Endothelial cell of umbilical vein (primary cell): Measurements from ENCODE around the gene R3HDM2. TPM values are rescaled to one million over a fixed set of nuclear protein-coding genes. Genes with fewer than 3 reads are reported as not detected.
A peak's percentile ranks its signal among the peaks of the same experiment; 100 is the strongest.

Experiments used
- BruUV-seq: library from RNA; stranded (reverse); fragments of 400-500 nt; replicated peaks from 2 replicates; lab custom pipeline; 2021; lab: Mats Ljungman, UMichigan
- CTCF ChIA-PET: fragments of 300-600, 350-600 bp; sonication (Branson Sonifier 250); formaldehyde crosslinking; loops from one replicate; lab custom pipeline; 2021; ENCODE audit warnings: antibody characterized with exemption, inconsistent platforms; lab: Charles Lee
- POLR2A ChIA-PET: fragments of 300-600, 350-600 bp; sonication (Branson Sonifier 250); formaldehyde crosslinking; loops from one replicate; lab custom pipeline; 2021; ENCODE audit warnings: antibody characterized with exemption, inconsistent platforms; lab: Charles Lee
- DNase-seq: peaks from one replicate; pipeline ENCODE4 v3.0.0-alpha.2; 2011; ENCODE audit warnings: low read depth, low spot score
- FAIRE-seq: peaks from 2 replicates; lab custom pipeline; 2011; peaks lifted over from hg19 to GRCh38; lab: Jason Lieb, UNC
- H2AFZ ChIP-seq: 2 replicates; pipeline ENCODE4 v1.6.0; 2012; ENCODE audit warnings: low read depth, low read length, control low read depth, inconsistent platforms
- H3K27ac ChIP-seq: 2 replicates; pipeline ENCODE4 v1.5.1; 2011; ENCODE audit warnings: low read depth, mild to moderate bottlenecking, control low read depth, low read length, moderate library complexity; ENCODE audit not compliant: insufficient read depth
- H3K27me3 ChIP-seq, 2 experiments: 2 replicates each; pipeline versions ENCODE4 v1.6.0 to v1.6.1; 2011; ENCODE audit warnings: low read length in 2 of 2, mixed read lengths in 1 of 2; ENCODE audit not compliant: control insufficient read depth in 2 of 2, insufficient read depth in 2 of 2
- H3K36me3 ChIP-seq, 2 experiments: 2 replicates in 1 of 2; 3 replicates in 1 of 2; pipeline ENCODE4 v1.5.1; 2011; ENCODE audit warnings: low read length in 2 of 2, mild to moderate bottlenecking in 1 of 2, moderate library complexity in 1 of 2; ENCODE audit not compliant: control insufficient read depth in 2 of 2, insufficient read depth in 2 of 2; ENCODE audit errors: extremely low read depth in 1 of 2
- H3K4me1 ChIP-seq: 3 replicates; pipeline ENCODE4 v1.5.1; 2011; ENCODE audit warnings: mild to moderate bottlenecking, low read length; ENCODE audit not compliant: control insufficient read depth, insufficient read depth; ENCODE audit errors: extremely low read depth
- H3K4me2 ChIP-seq: 2 replicates; pipeline ENCODE4 v1.6.1; 2011; ENCODE audit warnings: low read length, control low read depth, mixed read lengths; ENCODE audit not compliant: insufficient read depth
- H3K4me3 ChIP-seq, 3 experiments: fragments of 200-600 bp in 1 of 3; sonication (generic), shearing (Covaris generic) in 1 of 3; replicated peaks in 1 of 3; 2 replicates each; pipeline ENCODE4 v1.5.1; 2011 to 2016; ENCODE audit warnings: control low read depth in 3 of 3, low read length in 3 of 3, mild to moderate bottlenecking in 2 of 3, inconsistent platforms in 1 of 3, low read depth in 1 of 3, moderate library complexity in 1 of 3; ENCODE audit not compliant: insufficient read depth in 1 of 3
- H3K79me2 ChIP-seq: 2 replicates; pipeline ENCODE4 v1.6.0; 2012; ENCODE audit warnings: low read length, inconsistent platforms; ENCODE audit not compliant: control insufficient read depth, insufficient read depth
- H3K9ac ChIP-seq: replicated peaks from 2 replicates; pipeline ENCODE3; 2011; ENCODE audit warnings: low read length, control low read depth; ENCODE audit not compliant: insufficient read depth; ENCODE audit errors: extremely low read depth
- H3K9me1 ChIP-seq: replicated peaks from 3 replicates; pipeline ENCODE4 v1.6.0; 2011; ENCODE audit warnings: mild to moderate bottlenecking, low read length; ENCODE audit not compliant: control insufficient read depth, insufficient read depth; ENCODE audit errors: extremely low read depth
- H3K9me3 ChIP-seq: replicated peaks from 2 replicates; pipeline ENCODE4 v1.5.1; 2012; ENCODE audit warnings: low read length, inconsistent platforms; ENCODE audit not compliant: control insufficient read depth, insufficient read depth
- H4K20me1 ChIP-seq: replicated peaks from 2 replicates; pipeline ENCODE3; 2011; ENCODE audit warnings: mild to moderate bottlenecking, low read length; ENCODE audit not compliant: control insufficient read depth, insufficient read depth; ENCODE audit errors: extremely low read depth
- EZH2 ChIP-seq: IDR thresholded peaks from 2 replicates; pipeline ENCODE4 v1.6.1; 2012; ENCODE audit warnings: borderline replicate concordance, low read depth, mild to moderate bottlenecking, moderate library complexity, low read length, inconsistent platforms; ENCODE audit not compliant: severe bottlenecking
- FOS ChIP-seq: IDR thresholded peaks from 2 replicates; pipeline ENCODE4 v1.6.1; 2011; ENCODE audit warnings: mild to moderate bottlenecking, low read length, moderate library complexity, borderline replicate concordance; ENCODE audit not compliant: insufficient read depth
- GATA2 ChIP-seq: IDR thresholded peaks from 2 replicates; pipeline ENCODE4 v1.7.0; 2011; ENCODE audit warnings: low read depth, mild to moderate bottlenecking, moderate library complexity, mixed read lengths, low read length; ENCODE audit not compliant: insufficient read length, insufficient read depth
- MYC ChIP-seq: IDR thresholded peaks from one replicate; pipeline ENCODE4 v1.6.1; 2011; ENCODE audit warnings: mild to moderate bottlenecking, low read depth, low read length
- dilution Hi-C: fragments of 300-500 bp; cut with MboI; formaldehyde crosslinking; loops from one replicate; pipeline ENCODE4 v1.15.0; 2019; ENCODE audit warnings: low sequenced_read_pairs; ENCODE audit not compliant: extremely low pct_ligation_motif_present
- intact Hi-C: fragments of 100-400 bp; cut with micrococcal nuclease; formaldehyde crosslinking; loops from one replicate; pipeline ENCODE4 v1.10.0; 2022
- polyA plus RNA-seq, 4 experiments: library from polyadenylated mRNA; depleted of rRNA in 3 of 4; stranded (reverse) in 3 of 4; unstranded in 1 of 4; fragments of >200 nt; gene quantifications; 2 replicates each; pipeline versions ENCODE4 v1.2.1 to v1.2.3, GENCODE V29; 2011 to 2012; ENCODE audit warnings: missing spikeins in 1 of 4
- total RNA-seq: library from RNA; stranded (reverse); gene quantifications from 2 replicates; pipeline ENCODE4 v1.2.3, GENCODE V29; 2021
- TF ChIP-seq, protein P1 (sequence below), 2 donors: IDR thresholded peaks; 1 replicate in 1 of 2; 2 replicates in 1 of 2; pipeline ENCODE4 v1.5.1; 2011; ENCODE audit warnings: low read length in 2 of 2, mild to moderate bottlenecking in 2 of 2, moderate library complexity in 2 of 2, control low read depth in 1 of 2, inconsistent platforms in 1 of 2, low read depth in 1 of 2; ENCODE audit not compliant: insufficient read depth in 1 of 2; ENCODE audit errors: extremely low read depth in 1 of 2

Gene R3HDM2
- total and polyA plus RNA-seq, 2 donors (not counting 3 experiments of a cell fraction or from before 2014, with no cell fraction given): 26.1 to 31.3 TPM

- Histone ChIP-seq H2AFZ (peak overlapping the region; percentile 47), H3K4me2 (peak overlapping the region; percentile 2), H3K4me1 (peaks cover 12% of the 10 kb centered on the region), H3K9me3 (no peaks in the 10 kb centered on the region), H3K79me2 (no peaks in the 10 kb centered on the region), H3K9ac (no peak overlapping the region), H3K4me3 (peak overlapping the region in 1 of 3 experiments; percentile 3), H3K27me3 (peaks cover 48 to 63% of the 10 kb centered on the region in 2 experiments), H3K36me3 (no peaks in the 10 kb centered on the region), H3K27ac (no peak overlapping the region), H4K20me1 (no peaks in the 10 kb centered on the region), H3K9me1 (no peaks in the 10 kb centered on the region)
- BruUV-seq: no TSS peak
- FAIRE-seq: no peak
- dilution Hi-C loops: no loop called here
- ChIA-PET CTCF (interaction anchor here (1.0 to 2.8 kb wide), 5 partner anchors 10 to 107 kb away, joined by 3 to 18 read pairs (median 4); partner anchors contain the start of gene GLI1), POLR2A (no interaction called here)
- intact Hi-C loops: no loop called here
- TF ChIP-seq GATA2 (no peak), EZH2 (peak; percentile 66), FOS (no peak), MYC (no peak)
- TF ChIP-seq, protein P1, sequence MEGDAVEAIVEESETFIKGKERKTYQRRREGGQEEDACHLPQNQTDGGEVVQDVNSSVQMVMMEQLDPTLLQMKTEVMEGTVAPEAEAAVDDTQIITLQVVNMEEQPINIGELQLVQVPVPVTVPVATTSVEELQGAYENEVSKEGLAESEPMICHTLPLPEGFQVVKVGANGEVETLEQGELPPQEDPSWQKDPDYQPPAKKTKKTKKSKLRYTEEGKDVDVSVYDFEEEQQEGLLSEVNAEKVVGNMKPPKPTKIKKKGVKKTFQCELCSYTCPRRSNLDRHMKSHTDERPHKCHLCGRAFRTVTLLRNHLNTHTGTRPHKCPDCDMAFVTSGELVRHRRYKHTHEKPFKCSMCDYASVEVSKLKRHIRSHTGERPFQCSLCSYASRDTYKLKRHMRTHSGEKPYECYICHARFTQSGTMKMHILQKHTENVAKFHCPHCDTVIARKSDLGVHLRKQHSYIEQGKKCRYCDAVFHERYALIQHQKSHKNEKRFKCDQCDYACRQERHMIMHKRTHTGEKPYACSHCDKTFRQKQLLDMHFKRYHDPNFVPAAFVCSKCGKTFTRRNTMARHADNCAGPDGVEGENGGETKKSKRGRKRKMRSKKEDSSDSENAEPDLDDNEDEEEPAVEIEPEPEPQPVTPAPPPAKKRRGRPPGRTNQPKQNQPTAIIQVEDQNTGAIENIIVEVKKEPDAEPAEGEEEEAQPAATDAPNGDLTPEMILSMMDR (IDR thresholded peaks at IDR 0.05; ENCODE audit: extremely low read depth in 1 of 2, insufficient read depth in 1 of 2, low read depth in 1 of 2, low read length in 2 of 2): peak; percentile 14 to 27
- no peak for DNase-seq
These were observed 45.5 kb upstream of the R3HDM2 start for GRCh38 chr12:57476162-57476992.
